Measurements from ENCODE around the gene NT5DC1.

The NT5DC1 gene

GRCh38 chr6:116060572-116061283, 39.9 kb upstream of the NT5DC1 start, which contains the start of gene FRK:
Gene FRK (minus strand): TSS chr6:116060891. CDS start chr6:116060311, 580 bp downstream.
- peak; percentile 12 for TF ChIP-seq CTCF (IDR thresholded peaks at IDR 0.05; ENCODE audit: low read depth, low read length, missing control alignments)
- Histone ChIP-seq H3K36me3 (replicated peaks) (no peaks in the 10 kb centered on the region), H3K27ac (peak within 1 kb of the TSS; percentile 32), H3K4me3 (ENCODE audit: low read depth, low read length) (peak within 1 kb of the TSS; percentile 20), H3K27me3 (replicated peaks) (no peaks in the 10 kb centered on the region)
- peak; percentile 43 for DNase-seq
- in situ Hi-C loops (cut with HindIII; ENCODE audit: low pct_ligation_motif_present, low sequenced_read_pairs), result no loop called here

DNA sequence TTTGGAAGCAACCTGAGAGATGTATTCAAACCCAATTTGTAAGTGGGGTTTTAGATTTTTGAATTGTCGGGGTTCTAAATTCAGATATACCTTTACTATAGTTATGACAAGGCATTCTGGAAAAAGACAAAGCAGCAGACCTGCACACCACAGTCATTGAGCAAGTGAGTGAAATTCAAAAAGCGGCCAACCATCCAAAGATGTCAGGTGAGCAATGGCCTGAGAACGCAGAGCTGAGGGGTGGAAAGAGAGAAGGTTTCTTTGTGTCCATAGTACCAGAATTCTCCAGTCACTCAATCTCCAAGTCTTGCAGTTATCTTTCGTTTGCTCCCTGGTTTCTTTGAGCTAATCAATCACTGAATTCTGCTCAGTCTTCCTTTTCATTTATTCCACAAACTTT, 38.2 kb upstream of the NT5DC1 start:
- no peak overlapping the region for H3K27ac ChIP-seq
- no peak overlapping the region for H3K4me3 ChIP-seq (ENCODE audit: low read depth, low read length)
- in situ Hi-C loops (cut with HindIII; ENCODE audit: low pct_ligation_motif_present, low sequenced_read_pairs), result no loop called here
- no peaks in the 10 kb centered on the region for H3K36me3 ChIP-seq (replicated peaks)
- no peak for DNase-seq
- no peak for TF ChIP-seq CTCF (IDR thresholded peaks at IDR 0.05; ENCODE audit: low read depth, low read length, missing control alignments)
- no peaks in the 10 kb centered on the region for H3K27me3 ChIP-seq (replicated peaks)

DNA sequence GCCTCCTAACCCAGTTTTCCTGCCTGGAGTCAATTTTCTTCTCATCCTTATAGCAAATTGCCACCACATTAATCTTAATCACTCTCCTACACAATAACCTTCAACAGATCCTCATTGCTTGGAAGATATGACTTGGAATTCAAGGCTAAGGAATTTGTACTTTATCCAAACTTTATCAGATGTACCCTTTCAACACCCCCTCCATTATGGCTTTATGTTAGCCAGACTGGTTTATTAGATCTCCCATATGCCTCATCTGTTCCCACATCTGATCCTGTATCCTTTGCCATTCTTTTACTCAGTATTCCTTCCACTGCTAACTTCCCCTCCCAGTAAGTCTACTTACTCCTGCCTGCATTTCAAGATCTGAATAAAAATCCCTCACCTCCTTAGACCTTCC, 36.0 kb upstream of the NT5DC1 start:
- in situ Hi-C loops (cut with HindIII; ENCODE audit: low pct_ligation_motif_present, low sequenced_read_pairs), result no loop called here

GRCh38 chr6:116066789-116067188, 33.9 kb upstream of the NT5DC1 start:
- Histone ChIP-seq H3K36me3 (replicated peaks) (no peaks in the 10 kb centered on the region), H3K4me3 (ENCODE audit: low read depth, low read length) (no peak overlapping the region), H3K27me3 (replicated peaks) (no peaks in the 10 kb centered on the region), H3K27ac (no peak overlapping the region)
- no peak for DNase-seq
- in situ Hi-C loops (cut with HindIII; ENCODE audit: low pct_ligation_motif_present, low sequenced_read_pairs), result no loop called here
- no peak for TF ChIP-seq CTCF (IDR thresholded peaks at IDR 0.05; ENCODE audit: low read depth, low read length, missing control alignments)

More for the DNA sequence above, 36.0 kb upstream of the NT5DC1 start:
- TF ChIP-seq CTCF (IDR thresholded peaks at IDR 0.05; ENCODE audit: low read depth, low read length, missing control alignments), result no peak
- no peak overlapping the region for H3K4me3 ChIP-seq (ENCODE audit: low read depth, low read length)
- no peaks in the 10 kb centered on the region for H3K27me3 ChIP-seq (replicated peaks)
- DNase-seq, result no peak
- no peaks in the 10 kb centered on the region for H3K36me3 ChIP-seq (replicated peaks)
- no peak overlapping the region for H3K27ac ChIP-seq

DNA sequence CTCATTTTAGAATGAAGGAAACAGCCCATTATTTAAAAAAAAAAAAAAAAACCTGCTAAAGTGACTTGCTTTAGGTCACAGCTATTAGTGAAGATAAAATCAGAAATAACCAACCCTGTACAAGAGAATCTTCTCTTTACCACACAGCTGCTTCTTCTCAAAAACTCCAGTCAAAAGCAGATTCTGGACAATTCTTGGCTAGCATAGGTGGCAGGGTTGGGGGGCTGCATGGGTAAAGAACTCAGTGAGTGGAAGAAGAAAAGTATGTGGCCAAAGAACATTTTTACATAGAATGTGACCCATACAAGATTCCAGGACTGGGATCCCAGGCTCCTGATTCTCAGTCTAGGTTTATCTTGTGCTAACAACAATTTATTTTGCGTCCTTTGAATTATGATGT, 30.6 kb upstream of the NT5DC1 start:
- DNase-seq, result no peak
- in situ Hi-C loops (cut with HindIII; ENCODE audit: low pct_ligation_motif_present, low sequenced_read_pairs), result no loop called here
- H3K27me3 ChIP-seq (replicated peaks), result no peaks in the 10 kb centered on the region
- H3K36me3 ChIP-seq (replicated peaks), result no peaks in the 10 kb centered on the region
- H3K27ac ChIP-seq, result no peak overlapping the region
- no peak for TF ChIP-seq CTCF (IDR thresholded peaks at IDR 0.05; ENCODE audit: low read depth, low read length, missing control alignments)
- H3K4me3 ChIP-seq (ENCODE audit: low read depth, low read length), result no peak overlapping the region

Data from brain microvascular endothelial cell (primary cell).